Thoracic aorta (tissue), 2 donors: Measurements from ENCODE around the gene NTF3. TPM values are rescaled to one million over a fixed set of nuclear protein-coding genes. Genes with fewer than 3 reads are reported as not detected.

Source experiments
- ATAC-seq: fragments of 150-250 bp; one replicate; pipeline ENCODE4 v1.8.0; 2017; ENCODE audit warnings: low read depth; ENCODE audit not compliant: insufficient number of reproducible peaks, low FRiP score
- DNase-seq: peaks from one replicate; pipeline ENCODE4 v3.0.0-alpha.2; 2020; ENCODE audit warnings: low spot score
- H3K27ac ChIP-seq, 2 donors: fragments of 200-600 bp; sonication (generic); 1 replicate in 1 of 2; 2 replicates in 1 of 2; pipeline ENCODE4 v1.5.1; 2016; ENCODE audit warnings: mild to moderate bottlenecking in 2 of 2, moderate library complexity in 2 of 2
- H3K27me3 ChIP-seq: fragments of 200-600 bp; sonication (generic); replicated peaks from 2 replicates; pipeline ENCODE4 v1.6.0; 2016; ENCODE audit warnings: mild to moderate bottlenecking; ENCODE audit not compliant: insufficient read depth
- H3K36me3 ChIP-seq: fragments of 200-600 bp; sonication (generic); one replicate; pipeline ENCODE4 v1.5.1; 2016
- H3K4me1 ChIP-seq, 2 donors: fragments of 200-600 bp; sonication (generic); 1 replicate in 1 of 2; 2 replicates in 1 of 2; pipeline versions ENCODE4 v1.5.1 to v1.6.0; 2016; ENCODE audit warnings: low read depth in 2 of 2, mild to moderate bottlenecking in 1 of 2; ENCODE audit not compliant: control insufficient read depth in 1 of 2
- H3K4me3 ChIP-seq: fragments of 200-600 bp; sonication (generic); 2 replicates; pipeline ENCODE4 v1.5.1; 2016; ENCODE audit warnings: mild to moderate bottlenecking
- H3K9me3 ChIP-seq: fragments of 200-600 bp; sonication (generic); 2 replicates; pipeline ENCODE4 v1.5.1; 2016
- total RNA-seq, 2 donors: library from RNA; depleted of rRNA; stranded (reverse); fragments of >200 nt; gene quantifications; one replicate each; pipeline versions ENCODE4 v1.1.0 to v1.2.3, GENCODE V29; 2016
- TF ChIP-seq, protein P1 (sequence below): fragments of 200-600 bp; sonication (generic); IDR thresholded peaks from one replicate; pipeline ENCODE4 v1.5.1; 2019; ENCODE audit warnings: antibody characterized with exemption

The NTF3 gene
- total RNA-seq, 2 donors from 2014 or later = 9.9 to 24.4 TPM

DNA sequence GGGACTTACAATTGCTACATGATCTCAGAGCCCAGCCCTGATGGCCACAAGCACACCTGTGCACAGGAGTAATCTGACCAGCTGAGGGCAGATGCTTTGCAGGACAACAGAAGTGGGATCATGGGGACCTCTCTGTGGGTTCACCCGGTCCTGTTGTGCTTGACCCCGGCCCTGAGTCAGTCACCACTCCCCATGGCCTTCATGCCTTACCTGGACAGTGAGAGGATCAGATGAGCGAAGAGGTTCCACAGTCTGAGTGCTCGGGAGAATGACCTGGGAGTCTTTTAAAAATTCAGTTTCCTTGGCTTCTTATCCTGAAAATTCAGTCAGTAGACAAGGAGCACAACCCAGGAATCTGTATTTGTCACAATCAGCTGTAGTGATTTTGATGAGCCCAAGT lies 88.1 kb downstream of the NTF3 start:
- TF ChIP-seq, protein P1, sequence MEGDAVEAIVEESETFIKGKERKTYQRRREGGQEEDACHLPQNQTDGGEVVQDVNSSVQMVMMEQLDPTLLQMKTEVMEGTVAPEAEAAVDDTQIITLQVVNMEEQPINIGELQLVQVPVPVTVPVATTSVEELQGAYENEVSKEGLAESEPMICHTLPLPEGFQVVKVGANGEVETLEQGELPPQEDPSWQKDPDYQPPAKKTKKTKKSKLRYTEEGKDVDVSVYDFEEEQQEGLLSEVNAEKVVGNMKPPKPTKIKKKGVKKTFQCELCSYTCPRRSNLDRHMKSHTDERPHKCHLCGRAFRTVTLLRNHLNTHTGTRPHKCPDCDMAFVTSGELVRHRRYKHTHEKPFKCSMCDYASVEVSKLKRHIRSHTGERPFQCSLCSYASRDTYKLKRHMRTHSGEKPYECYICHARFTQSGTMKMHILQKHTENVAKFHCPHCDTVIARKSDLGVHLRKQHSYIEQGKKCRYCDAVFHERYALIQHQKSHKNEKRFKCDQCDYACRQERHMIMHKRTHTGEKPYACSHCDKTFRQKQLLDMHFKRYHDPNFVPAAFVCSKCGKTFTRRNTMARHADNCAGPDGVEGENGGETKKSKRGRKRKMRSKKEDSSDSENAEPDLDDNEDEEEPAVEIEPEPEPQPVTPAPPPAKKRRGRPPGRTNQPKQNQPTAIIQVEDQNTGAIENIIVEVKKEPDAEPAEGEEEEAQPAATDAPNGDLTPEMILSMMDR = no peak
- Histone ChIP-seq H3K4me3 (no peak overlapping the region), H3K36me3 (no peaks in the 10 kb centered on the region), H3K9me3 (no peaks in the 10 kb centered on the region), H3K27me3 (no peaks in the 10 kb centered on the region), H3K27ac (no peak overlapping the region), H3K4me1 (no peaks in the 10 kb centered on the region)
- DNase-seq (no peak), ATAC-seq (no peak)

DNA sequence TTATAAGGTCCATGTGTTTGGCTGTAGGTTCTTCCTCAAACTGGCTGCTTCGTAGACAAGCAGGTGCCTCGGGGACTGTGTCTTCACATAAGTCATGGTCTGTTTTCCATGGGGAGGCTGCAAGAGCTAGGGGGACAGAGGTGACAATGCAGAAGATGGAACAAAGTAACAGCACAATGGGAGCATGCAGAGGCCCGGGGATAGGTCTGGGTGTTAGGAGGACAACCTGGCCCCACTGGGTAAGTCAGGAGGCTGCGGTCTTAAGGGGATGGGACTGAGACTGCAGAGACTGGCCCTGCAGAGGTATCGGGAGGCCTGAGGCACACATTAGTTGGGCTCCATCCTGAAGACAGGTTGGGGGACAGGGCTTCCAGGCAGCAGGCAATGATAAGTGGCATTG lies 88.9 kb downstream of the NTF3 start:
- no peaks in the 10 kb centered on the region for H3K4me1 ChIP-seq
- H3K27ac ChIP-seq = no peak overlapping the region
- no peaks in the 10 kb centered on the region for H3K27me3 ChIP-seq
- DNase-seq (no peak), ATAC-seq (no peak)
- no peaks in the 10 kb centered on the region for H3K36me3 ChIP-seq
- TF ChIP-seq, protein P1 = no peak
- H3K9me3 ChIP-seq = no peaks in the 10 kb centered on the region
- no peak overlapping the region for H3K4me3 ChIP-seq

DNA sequence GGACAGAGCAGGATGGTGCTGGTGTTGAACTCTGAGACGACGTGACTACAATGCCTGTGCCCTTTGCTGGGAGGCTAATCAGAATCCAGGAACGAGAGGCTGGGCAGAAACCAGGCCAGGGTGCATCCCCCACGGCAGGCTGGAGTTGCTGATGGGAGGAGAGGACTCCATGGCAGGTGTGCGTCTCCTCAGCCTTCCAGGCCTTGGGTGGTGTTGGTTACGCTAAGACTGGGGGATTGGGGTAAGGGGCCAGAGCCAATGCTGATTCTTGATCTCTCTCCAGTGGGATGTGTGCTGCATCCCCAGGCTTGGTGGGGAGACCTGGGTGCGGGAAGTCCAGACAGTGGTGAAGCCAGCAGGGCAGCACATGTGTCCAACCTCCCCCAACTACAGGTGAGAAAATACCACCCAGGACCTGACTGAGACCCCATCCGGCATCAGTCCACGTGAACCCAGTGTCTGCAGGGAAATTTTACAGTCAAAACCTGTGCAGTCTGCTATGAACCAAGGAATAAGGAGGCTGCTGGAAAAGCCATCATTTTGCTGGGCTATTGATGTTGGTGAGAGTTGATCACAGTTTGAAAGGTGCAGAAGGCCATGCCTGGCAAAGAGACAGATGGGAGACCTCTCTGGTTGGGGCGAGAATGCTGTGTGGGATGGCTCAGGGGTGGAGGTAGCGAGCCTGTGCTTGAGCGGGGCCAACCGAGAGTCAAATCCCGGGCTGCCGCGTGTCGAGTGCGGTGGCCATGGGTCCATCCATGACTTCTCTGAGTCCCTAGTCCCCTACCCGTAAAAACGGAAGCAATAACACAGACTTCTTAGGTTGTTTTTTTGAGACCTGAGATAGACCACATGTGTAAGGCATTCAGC lies 89.8 kb downstream of the NTF3 start:
- no peak for ATAC-seq
- no peak overlapping the region for H3K27ac ChIP-seq
- no peak for DNase-seq
- H3K27me3 ChIP-seq = no peaks in the 10 kb centered on the region
- no peaks in the 10 kb centered on the region for H3K4me1 ChIP-seq
- no peaks in the 10 kb centered on the region for H3K9me3 ChIP-seq
- TF ChIP-seq, protein P1 = no peak
- no peaks in the 10 kb centered on the region for H3K36me3 ChIP-seq
- H3K4me3 ChIP-seq = no peak overlapping the region

DNA sequence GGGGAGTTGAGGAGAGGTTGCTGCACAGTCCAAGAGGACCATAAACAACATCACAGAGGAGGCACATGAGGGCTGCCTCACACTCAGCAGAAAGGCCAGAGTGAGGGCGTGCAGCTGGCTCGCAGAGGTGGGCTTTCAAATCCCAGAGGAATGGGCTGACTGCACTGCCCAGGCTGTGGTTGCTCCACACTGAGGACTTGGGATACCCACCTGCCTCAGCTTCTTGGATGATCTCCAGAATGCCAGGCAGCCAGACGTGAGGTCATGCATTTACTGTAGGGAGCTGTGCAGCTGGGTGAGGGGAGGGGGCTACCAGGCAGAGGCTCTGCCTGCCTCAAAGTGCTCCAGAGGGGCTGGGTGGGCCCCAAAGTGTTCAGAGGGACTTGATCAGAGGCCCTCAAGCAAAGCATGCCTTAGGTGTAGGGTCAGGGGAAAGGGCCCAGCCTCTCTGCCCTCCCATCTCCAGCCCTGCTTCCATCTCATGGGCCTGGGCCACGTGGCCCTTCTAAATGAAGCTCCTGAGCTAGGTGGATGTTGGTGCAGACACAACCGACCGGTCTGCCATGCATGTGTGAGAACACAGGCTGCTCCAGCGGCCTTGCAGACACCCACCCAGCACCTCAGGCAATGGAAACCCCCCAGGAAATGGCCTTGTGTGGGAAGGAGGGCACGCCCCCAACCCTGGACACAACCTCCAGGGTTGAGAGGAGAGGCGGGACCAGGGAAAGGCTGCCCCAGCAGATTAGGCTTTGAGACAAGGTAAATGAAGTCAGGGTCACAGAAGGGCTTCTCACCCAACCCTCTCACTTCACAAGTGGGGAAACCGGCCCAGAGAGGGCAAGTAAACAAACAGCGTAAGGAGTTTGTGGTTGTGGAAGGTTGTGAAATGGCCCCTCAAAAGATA lies 90.8 kb downstream of the NTF3 start:
- Histone ChIP-seq H3K27me3 (no peaks in the 10 kb centered on the region), H3K4me1 (no peaks in the 10 kb centered on the region), H3K9me3 (no peaks in the 10 kb centered on the region), H3K36me3 (no peaks in the 10 kb centered on the region), H3K4me3 (no peak overlapping the region), H3K27ac (no peak overlapping the region)
- DNase-seq = no peak
- no peak for ATAC-seq
- TF ChIP-seq, protein P1 = no peak

DNA sequence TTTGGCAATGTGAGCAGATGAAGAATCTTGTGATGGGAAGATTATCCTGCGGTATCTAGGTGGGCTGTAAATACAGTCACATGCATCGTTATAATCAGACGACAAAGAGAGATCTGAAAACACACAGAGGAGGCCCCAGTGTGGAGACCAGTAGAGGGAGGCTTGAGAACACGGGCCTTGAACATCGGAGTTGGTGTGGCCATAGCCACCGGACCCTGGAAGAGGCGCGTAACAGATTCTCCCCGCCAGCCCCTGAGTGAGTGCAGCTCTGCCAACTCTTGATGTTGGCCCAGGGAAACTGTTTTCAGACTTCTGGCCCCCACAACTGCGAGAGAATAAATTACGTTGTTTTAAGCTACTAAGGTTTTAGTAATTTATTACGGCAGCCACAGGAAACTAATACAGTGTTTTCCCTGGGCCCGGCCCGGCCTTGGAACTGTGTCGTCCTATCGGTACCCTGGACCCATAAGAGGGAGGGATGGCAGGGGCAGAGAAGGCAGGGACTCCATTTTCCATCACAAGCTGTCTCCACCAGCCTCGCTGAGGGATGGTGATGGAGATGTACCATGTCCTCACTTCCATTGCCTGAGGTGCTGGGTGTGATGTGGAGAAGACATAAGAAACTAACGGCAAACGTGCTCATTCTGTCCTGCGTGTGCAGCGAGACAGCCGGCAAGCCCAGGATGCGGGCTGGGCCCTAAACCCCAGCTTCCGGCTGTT lies 91.6 kb downstream of the NTF3 start:
- H3K27me3 ChIP-seq = no peaks in the 10 kb centered on the region
- no peaks in the 10 kb centered on the region for H3K4me1 ChIP-seq
- H3K4me3 ChIP-seq = no peak overlapping the region
- TF ChIP-seq, protein P1 = no peak
- ATAC-seq (no peak), DNase-seq (no peak)
- no peaks in the 10 kb centered on the region for H3K9me3 ChIP-seq
- no peaks in the 10 kb centered on the region for H3K36me3 ChIP-seq
- no peak overlapping the region for H3K27ac ChIP-seq
